ENCODE data around the gene RCAN2. TPM values are rescaled to one million over a fixed set of nuclear protein-coding genes. Genes with fewer than 3 reads are reported as not detected.

Gene RCAN2
- total and polyA plus RNA-seq, 11 donors: 86.4 to 331 (median 311) TPM

- no peaks in the 10 kb centered on the region for H3K9me3 ChIP-seq
- TF ChIP-seq, protein P1, sequence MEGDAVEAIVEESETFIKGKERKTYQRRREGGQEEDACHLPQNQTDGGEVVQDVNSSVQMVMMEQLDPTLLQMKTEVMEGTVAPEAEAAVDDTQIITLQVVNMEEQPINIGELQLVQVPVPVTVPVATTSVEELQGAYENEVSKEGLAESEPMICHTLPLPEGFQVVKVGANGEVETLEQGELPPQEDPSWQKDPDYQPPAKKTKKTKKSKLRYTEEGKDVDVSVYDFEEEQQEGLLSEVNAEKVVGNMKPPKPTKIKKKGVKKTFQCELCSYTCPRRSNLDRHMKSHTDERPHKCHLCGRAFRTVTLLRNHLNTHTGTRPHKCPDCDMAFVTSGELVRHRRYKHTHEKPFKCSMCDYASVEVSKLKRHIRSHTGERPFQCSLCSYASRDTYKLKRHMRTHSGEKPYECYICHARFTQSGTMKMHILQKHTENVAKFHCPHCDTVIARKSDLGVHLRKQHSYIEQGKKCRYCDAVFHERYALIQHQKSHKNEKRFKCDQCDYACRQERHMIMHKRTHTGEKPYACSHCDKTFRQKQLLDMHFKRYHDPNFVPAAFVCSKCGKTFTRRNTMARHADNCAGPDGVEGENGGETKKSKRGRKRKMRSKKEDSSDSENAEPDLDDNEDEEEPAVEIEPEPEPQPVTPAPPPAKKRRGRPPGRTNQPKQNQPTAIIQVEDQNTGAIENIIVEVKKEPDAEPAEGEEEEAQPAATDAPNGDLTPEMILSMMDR (IDR thresholded peaks at IDR 0.05): no peak
- no peak for TF ChIP-seq POLR2A (IDR thresholded peaks at IDR 0.05)
- no peak overlapping the region for H3K4me3 ChIP-seq
- 71 to 96% (median 83%) methylated on average over 3 of the region's 3 CpGs for WGBS, 4 donors
- H3K36me3 ChIP-seq: no peaks in the 10 kb centered on the region
- peaks cover 0 to 25% (median 8%) of the 10 kb centered on the region in 12 donors for H3K4me1 ChIP-seq
- no peaks in the 10 kb centered on the region for H3K27me3 ChIP-seq
- intact Hi-C loops (cut with DNase I): loop anchor here in 1 of 10 donors (5.0 kb wide), 1 partner anchor 65 kb away; no protein-coding TSS in a partner anchor
- DNase-seq (peak in 1 of 5 donors; percentile 31), ATAC-seq (peak in 3 of 4 donors; percentile 52 to 66 (median 54))
- no peak overlapping the region for H3K27ac ChIP-seq
These were observed 178.6 kb downstream of the RCAN2 start for GRCh38 chr6:46312654-46313053.

GRCh38 chr6:46310196-46310595, 181.1 kb downstream of the RCAN2 start:
- H3K4me1 ChIP-seq: peaks cover 0 to 35% (median 8%) of the 10 kb centered on the region in 12 donors
- no peaks in the 10 kb centered on the region for H3K9me3 ChIP-seq
- DNase-seq (no peak), ATAC-seq (no peak)
- no peak overlapping the region for H3K27ac ChIP-seq
- no peaks in the 10 kb centered on the region for H3K27me3 ChIP-seq
- no peak overlapping the region for H3K4me3 ChIP-seq
- TF ChIP-seq, protein P1 (IDR thresholded peaks at IDR 0.05): no peak
- TF ChIP-seq POLR2A (IDR thresholded peaks at IDR 0.05): no peak
- WGBS, 4 donors: 78 to 90% (median 85%) methylated on average over 1 of the region's 1 CpG
- no peaks in the 10 kb centered on the region for H3K36me3 ChIP-seq
- intact Hi-C loops (cut with DNase I): loop anchor here in 1 of 10 donors (5.0 kb wide), 1 partner anchor 67 kb away; no protein-coding TSS in a partner anchor

DNA sequence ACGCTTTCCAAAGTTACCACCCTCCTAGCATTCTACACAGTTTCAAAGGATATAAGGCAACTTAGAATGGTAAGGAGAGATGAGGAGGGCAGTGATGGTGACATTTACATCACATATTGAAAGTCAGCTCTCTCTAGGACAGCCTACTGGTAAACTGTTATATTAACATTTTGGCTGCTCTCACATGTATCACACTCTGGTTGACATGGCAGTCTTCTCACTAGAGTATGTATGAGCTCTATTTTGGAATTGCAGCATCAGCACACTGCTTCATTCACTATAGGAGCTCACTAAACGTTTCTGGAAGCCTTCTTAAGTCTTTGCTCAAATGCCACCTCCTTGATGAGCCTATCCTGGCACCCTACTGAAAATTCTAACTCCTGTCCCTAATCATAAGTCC, 184.8 kb downstream of the RCAN2 start:
- DNase-seq (no peak), ATAC-seq (peak in 3 of 4 donors; percentile 14 to 46 (median 33))
- WGBS, 4 donors: 56 to 65% (median 59%) methylated on average over 2 of the region's 2 CpGs
- Histone ChIP-seq H3K27me3 (no peaks in the 10 kb centered on the region), H3K9me3 (peaks cover 0 to 7% (median 0%) of the 10 kb centered on the region in 12 donors), H3K36me3 (no peaks in the 10 kb centered on the region), H3K4me1 (peaks cover 0 to 34% (median 0%) of the 10 kb centered on the region in 12 donors), H3K4me3 (no peak overlapping the region), H3K27ac (no peak overlapping the region)
- TF ChIP-seq, protein P1 (IDR thresholded peaks at IDR 0.05): no peak
- no peak for TF ChIP-seq POLR2A (IDR thresholded peaks at IDR 0.05)
- intact Hi-C loops (cut with DNase I): no loop called here

GRCh38 chr6:46305833-46306232, 185.4 kb downstream of the RCAN2 start:
- H3K27me3 ChIP-seq: no peaks in the 10 kb centered on the region
- no peak overlapping the region for H3K4me3 ChIP-seq
- ATAC-seq (peak in 3 of 4 donors; percentile 8 to 28 (median 10)), DNase-seq (no peak)
- intact Hi-C loops (cut with DNase I): no loop called here
- WGBS, 4 donors: 58 to 87% (median 78%) methylated on average over 3 of the region's 3 CpGs
- peaks cover 0 to 7% (median 0%) of the 10 kb centered on the region in 12 donors for H3K9me3 ChIP-seq
- no peak overlapping the region for H3K27ac ChIP-seq
- TF ChIP-seq, protein P1 (IDR thresholded peaks at IDR 0.05): no peak
- TF ChIP-seq POLR2A (IDR thresholded peaks at IDR 0.05): no peak
- peaks cover 0 to 34% (median 0%) of the 10 kb centered on the region in 12 donors for H3K4me1 ChIP-seq
- H3K36me3 ChIP-seq: no peaks in the 10 kb centered on the region

Data from heart left ventricle (tissue), 16 donors.